Measurements from ENCODE around the gene HMBS.
"Not testable (repeated sequence)": the region's sequence is repeated elsewhere in the genome, so short reads cannot be mapped to it uniquely, and the experiment has no call there.

- not testable (repeated sequence) for TF ChIP-seq CTCF (IDR thresholded peaks at IDR 0.05; ENCODE audit: poor library complexity); EZH2 (IDR thresholded peaks at IDR 0.05; ENCODE audit: borderline replicate concordance); EZH2phosphoT487 (IDR thresholded peaks at IDR 0.05; ENCODE audit: low read depth, severe bottlenecking, unreplicated experiment)
Observed at GRCh38 chr11:119139276-119139675, 54.6 kb downstream of the HMBS start.
